Lung (tissue), 12 donors: ENCODE data around the gene GRK4. TPM values are rescaled to one million over a fixed set of nuclear protein-coding genes. Genes with fewer than 3 reads are reported as not detected.
A peak's percentile ranks its signal among the peaks of the same experiment; 100 is the strongest.

ENCODE experiments used
- ATAC-seq: fragments of 200-7000 bp; cut with Tn5 transposase; one replicate; pipeline ENCODE4 v1.9.1; 2020; ENCODE audit warnings: moderate number of reproducible peaks; ENCODE audit not compliant: insufficient read depth, low FRiP score
- DNase-seq, 3 donors: peaks; one replicate each; pipeline ENCODE4 v3.0.0-alpha.2; 2013 to 2017
- H3K27ac ChIP-seq, 2 donors: one replicate each; pipeline ENCODE4 v1.5.1; 2013; ENCODE audit warnings: mild to moderate bottlenecking in 2 of 2, moderate library complexity in 2 of 2, control low read depth in 1 of 2, inconsistent platforms in 1 of 2, low read depth in 1 of 2, low read length in 1 of 2
- H3K27me3 ChIP-seq, 3 donors: one replicate each; pipeline ENCODE4 v1.5.1; 2013; ENCODE audit warnings: low read length in 2 of 3; ENCODE audit not compliant: control insufficient read depth in 3 of 3, insufficient read depth in 3 of 3
- H3K36me3 ChIP-seq, 4 donors: one replicate each; pipeline ENCODE4 v1.5.1; 2013; ENCODE audit warnings: low read length in 4 of 4, mild to moderate bottlenecking in 1 of 4, moderate library complexity in 1 of 4; ENCODE audit not compliant: control insufficient read depth in 4 of 4, insufficient read depth in 4 of 4
- H3K4me1 ChIP-seq, 5 donors: one replicate each; pipeline ENCODE4 v1.5.1; 2013; ENCODE audit warnings: low read length in 5 of 5, mild to moderate bottlenecking in 2 of 5, moderate library complexity in 1 of 5; ENCODE audit not compliant: control insufficient read depth in 5 of 5, insufficient read depth in 5 of 5
- H3K4me3 ChIP-seq: one replicate; pipeline ENCODE4 v1.5.1; 2013; ENCODE audit warnings: mild to moderate bottlenecking, control low read depth, moderate library complexity
- H3K9ac ChIP-seq, 2 donors: one replicate each; pipeline ENCODE4 v1.5.1; 2013; ENCODE audit warnings: low read length in 2 of 2, control low read depth in 1 of 2; ENCODE audit not compliant: insufficient read depth in 1 of 2
- H3K9me3 ChIP-seq, 4 donors: one replicate each; pipeline ENCODE4 v1.5.1; 2013; ENCODE audit warnings: low read length in 3 of 4, mild to moderate bottlenecking in 1 of 4, moderate library complexity in 1 of 4; ENCODE audit not compliant: control insufficient read depth in 4 of 4, insufficient read depth in 3 of 4
- WGBS, 2 donors: extraction: QIAGEN DNeasy Blood & Tissue Kit; methylation state at CpG; one replicate each; pipeline ENCODE4 v1.1.7; 2013; 5-methylcytosine and 5-hydroxymethylcytosine counted together
- polyA plus RNA-seq, 2 donors: library from polyadenylated mRNA; stranded (reverse); fragments of 200-250 nt; gene quantifications; one replicate each; pipeline ENCODE4 v1.2.1, GENCODE V29; 2013
- total RNA-seq, 2 donors: library from RNA; depleted of rRNA in 1 of 2; stranded (reverse); fragments of >200 nt in 1 of 2; gene quantifications; one replicate each; pipeline ENCODE4 v1.2.1, GENCODE V29; 2014 to 2021
- TF ChIP-seq, protein P1 (sequence below): IDR thresholded peaks from 2 replicates; pipeline ENCODE4 v1.5.1; 2012; ENCODE audit warnings: mild to moderate bottlenecking; ENCODE audit errors: control extremely low read depth, extremely low read depth
- donor health status: control.
- donor health status: control.
- donor health status: Bipolar disorder and iron deficiency.
- donor health status: healthy.
- donor health status: DM: yes; HTN: yes; CAD: no.

GRK4 gene
- total and polyA plus RNA-seq, 4 donors = 1.8 to 6.7 (median 3.2) TPM

DNA sequence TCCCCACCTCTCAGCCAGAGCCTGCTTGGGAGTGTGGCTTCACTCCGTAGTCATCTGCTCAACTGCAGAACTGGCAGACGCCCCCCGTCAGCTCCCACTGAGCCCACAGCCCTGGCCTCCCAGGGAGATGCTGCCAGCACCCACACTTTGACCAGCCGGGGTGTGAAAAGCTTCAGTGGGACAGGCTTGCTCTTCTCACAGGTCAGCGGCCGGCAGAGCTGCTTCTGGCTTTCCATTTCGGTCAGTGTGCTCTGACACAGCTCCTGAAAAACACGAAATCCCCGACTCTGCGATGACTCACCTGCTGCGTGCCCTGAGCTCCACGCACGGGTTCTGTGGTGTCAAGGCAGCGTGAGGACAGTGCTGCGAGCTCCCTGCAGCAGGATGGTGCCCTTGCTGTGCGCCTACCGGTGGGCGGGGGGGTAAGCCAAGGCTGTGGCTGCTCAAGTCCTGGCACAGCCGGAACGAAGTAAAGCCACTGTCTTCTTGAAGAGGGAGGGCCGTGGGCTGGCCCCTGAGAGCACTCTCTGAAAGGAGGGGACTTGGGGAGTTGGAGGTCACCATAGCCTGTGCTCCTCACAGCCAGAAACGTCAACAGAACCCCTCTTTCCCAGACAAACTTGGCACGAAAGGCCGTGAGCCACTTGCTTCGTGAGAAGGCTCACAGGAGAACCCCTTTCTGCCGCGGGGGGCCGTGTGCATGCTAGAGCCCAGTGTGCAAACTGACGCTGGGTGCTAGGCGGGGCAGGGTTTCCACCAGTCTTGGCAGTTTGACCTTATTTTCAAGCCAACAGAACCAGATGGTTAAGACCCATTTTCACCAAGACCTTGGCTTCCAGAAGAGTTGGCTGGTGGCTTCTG, 23.8 kb upstream of the GRK4 start:
- no peak for ATAC-seq
- no peak overlapping the region for H3K4me3 ChIP-seq
- H3K27ac ChIP-seq = peak overlapping the region in 1 of 2 donors; percentile 25
- H3K4me1 ChIP-seq = peaks cover 0 to 14% (median 10%) of the 10 kb centered on the region in 5 donors
- H3K9ac ChIP-seq = no peak overlapping the region
- DNase-seq = peak in 1 of 3 donors; percentile 8
- TF ChIP-seq, protein P1, sequence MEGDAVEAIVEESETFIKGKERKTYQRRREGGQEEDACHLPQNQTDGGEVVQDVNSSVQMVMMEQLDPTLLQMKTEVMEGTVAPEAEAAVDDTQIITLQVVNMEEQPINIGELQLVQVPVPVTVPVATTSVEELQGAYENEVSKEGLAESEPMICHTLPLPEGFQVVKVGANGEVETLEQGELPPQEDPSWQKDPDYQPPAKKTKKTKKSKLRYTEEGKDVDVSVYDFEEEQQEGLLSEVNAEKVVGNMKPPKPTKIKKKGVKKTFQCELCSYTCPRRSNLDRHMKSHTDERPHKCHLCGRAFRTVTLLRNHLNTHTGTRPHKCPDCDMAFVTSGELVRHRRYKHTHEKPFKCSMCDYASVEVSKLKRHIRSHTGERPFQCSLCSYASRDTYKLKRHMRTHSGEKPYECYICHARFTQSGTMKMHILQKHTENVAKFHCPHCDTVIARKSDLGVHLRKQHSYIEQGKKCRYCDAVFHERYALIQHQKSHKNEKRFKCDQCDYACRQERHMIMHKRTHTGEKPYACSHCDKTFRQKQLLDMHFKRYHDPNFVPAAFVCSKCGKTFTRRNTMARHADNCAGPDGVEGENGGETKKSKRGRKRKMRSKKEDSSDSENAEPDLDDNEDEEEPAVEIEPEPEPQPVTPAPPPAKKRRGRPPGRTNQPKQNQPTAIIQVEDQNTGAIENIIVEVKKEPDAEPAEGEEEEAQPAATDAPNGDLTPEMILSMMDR = no peak
- H3K9me3 ChIP-seq = no peaks in the 10 kb centered on the region
- H3K27me3 ChIP-seq = no peaks in the 10 kb centered on the region
- peaks cover 7 to 53% (median 28%) of the 10 kb centered on the region in 4 donors for H3K36me3 ChIP-seq
- 88 to 91% methylated on average over 30 of the region's 30 CpGs for WGBS, 2 donors

DNA sequence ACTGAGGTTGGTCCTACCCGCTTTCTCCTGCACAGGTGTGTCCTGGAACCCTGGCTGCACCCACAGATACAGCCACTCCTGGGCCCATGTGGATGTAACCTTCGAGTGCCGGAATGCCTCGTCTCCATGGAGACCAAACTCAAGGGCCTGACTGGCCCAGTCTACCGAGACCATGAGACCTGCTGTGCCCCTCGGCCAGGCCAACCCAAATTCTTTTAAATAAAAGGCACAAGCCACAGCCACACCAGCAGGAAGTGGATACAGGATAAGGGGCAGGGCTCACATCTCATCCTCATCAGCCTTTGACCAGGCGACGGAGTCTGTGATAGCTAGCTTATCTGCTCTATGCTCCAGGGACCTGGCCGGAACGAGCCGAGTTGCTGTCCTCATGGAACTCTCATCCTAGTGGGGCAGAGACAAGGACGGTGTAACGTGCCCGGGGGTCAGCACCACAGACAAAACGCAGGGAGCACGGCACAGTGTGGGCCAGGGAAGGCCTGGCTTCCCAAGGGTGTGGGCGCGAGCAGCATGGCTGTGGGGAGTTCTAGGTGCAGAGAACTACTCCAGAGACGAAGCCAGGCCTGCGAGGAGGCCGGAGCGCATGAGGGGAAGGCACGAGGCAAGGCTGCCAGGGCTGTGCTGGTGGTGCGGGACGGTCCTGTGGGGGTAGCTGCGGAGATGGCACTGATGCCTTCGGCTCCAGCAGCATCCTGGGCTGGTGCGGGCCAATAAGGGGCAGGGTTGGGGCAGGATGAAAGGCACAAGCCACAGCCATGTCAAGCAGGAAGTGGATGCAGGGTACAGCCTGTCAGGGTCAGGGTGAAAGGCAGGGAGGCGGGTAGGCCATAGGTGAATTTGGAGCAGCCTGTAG, 22.9 kb upstream of the GRK4 start:
- peak overlapping the region in 1 of 2 donors; percentile 1 for H3K9ac ChIP-seq
- 89 to 94% methylated on average over 29 of the region's 29 CpGs for WGBS, 2 donors
- H3K27me3 ChIP-seq = no peaks in the 10 kb centered on the region
- ATAC-seq (no peak), DNase-seq (peak in 1 of 3 donors; percentile 14)
- H3K4me3 ChIP-seq = no peak overlapping the region
- peak overlapping the region in 1 of 2 donors; percentile 9 for H3K27ac ChIP-seq
- peaks cover 10 to 58% (median 35%) of the 10 kb centered on the region in 4 donors for H3K36me3 ChIP-seq
- TF ChIP-seq, protein P1 = no peak
- peaks cover 0 to 13% (median 6%) of the 10 kb centered on the region in 5 donors for H3K4me1 ChIP-seq
- no peaks in the 10 kb centered on the region for H3K9me3 ChIP-seq

DNA sequence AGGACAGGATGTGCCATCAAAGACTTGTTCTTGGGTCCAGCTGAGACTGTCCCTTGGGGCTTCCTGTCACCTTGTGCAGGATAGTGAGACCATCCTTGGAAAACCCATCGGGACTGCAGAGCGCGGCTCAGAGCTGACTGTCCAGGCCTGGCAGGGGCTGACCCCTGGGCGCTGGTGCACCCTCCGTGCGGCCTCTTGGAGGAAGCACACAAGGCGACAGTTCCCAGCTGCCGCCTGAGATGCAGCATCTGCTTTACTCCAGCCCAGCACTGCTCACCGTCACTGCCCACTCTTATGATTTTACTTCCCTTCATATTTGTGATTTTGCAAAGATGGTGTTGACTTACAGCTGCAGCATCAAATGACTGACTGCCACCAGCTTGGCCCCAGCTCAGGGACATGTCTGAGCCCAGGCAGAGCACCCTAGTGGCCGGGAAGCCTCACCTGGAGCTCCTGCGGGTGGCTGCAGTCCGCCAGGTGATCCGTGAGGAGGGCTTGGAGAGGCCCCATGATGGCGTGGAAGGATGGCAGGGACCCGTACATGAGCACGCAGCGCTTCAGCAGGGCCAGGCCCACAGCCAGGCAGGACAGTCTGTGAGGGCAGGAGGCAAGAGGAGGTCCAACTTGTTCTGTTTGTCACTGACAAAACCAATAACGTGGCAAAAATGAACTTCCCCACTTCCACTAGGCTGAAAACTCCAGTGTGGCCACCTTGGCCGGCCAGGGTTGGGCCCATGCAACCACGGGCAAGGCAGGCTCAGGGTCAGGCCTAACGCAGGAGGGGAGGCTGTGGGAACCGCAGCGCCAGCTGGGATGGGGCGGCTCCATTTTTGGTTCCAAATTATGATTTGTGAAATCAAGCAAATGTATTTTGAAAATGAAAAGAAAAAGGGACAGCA, 22.0 kb upstream of the GRK4 start:
- Histone ChIP-seq H3K27ac (peak overlapping the region in 1 of 2 donors; percentile 9), H3K9ac (no peak overlapping the region), H3K4me1 (peaks cover 0 to 7% (median 4%) of the 10 kb centered on the region in 5 donors), H3K27me3 (no peaks in the 10 kb centered on the region), H3K4me3 (no peak overlapping the region), H3K36me3 (peaks cover 10 to 65% (median 38%) of the 10 kb centered on the region in 4 donors), H3K9me3 (no peaks in the 10 kb centered on the region)
- DNase-seq (peak in 2 of 3 donors; percentile 19 to 20), ATAC-seq (no peak)
- TF ChIP-seq, protein P1 = no peak
- WGBS, 2 donors = 90 to 96% methylated on average over 24 of the region's 24 CpGs
